HG03575 (cell line): ENCODE results near the gene P2RY11.

ENCODE experiments used
- ATAC-seq: cut with Tn5 transposase; IDR thresholded peaks from one replicate; pipeline ENCODE4 v1.9.1; 2021; ENCODE audit not compliant: unreplicated experiment, insufficient number of reproducible peaks, low FRiP score; ENCODE audit errors: extremely low read depth

The P2RY11 gene

DNA sequence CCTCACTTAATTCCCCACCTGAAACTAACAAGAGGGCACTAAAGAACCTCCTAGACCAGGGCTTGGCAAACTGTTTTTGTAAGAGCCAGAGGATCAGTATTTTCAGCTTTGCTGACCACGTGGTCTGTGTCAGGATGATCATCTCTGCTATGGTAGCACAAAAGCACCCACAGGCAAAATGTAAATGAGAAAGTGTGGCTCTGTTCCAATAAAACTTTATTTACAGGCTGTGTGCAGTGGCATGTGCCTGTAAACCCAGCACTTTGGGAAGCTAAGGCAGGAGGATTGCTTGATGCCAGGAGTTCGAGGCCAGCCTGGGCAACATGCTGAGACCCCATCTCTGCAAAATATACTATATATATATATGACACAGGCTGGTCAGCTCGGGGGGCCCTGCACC lies 52.0 kb downstream of the P2RY11 start:
- ATAC-seq: no peak
